OCI-LY3 (cell line): ENCODE data around the gene RETREG3.

Experiments
- EZH2phosphoT487 ChIP-seq: fragments of 200-600 bp; shearing (Covaris generic); IDR thresholded peaks from 2 replicates; pipeline ENCODE4 v1.6.1; 2018; ENCODE audit warnings: antibody characterized with exemption, mixed run types, low read depth
- TF ChIP-seq, protein P1 (sequence below): fragments of 200-600, 300-600 bp; sonication (generic); IDR thresholded peaks from 2 replicates; pipeline ENCODE4 v1.5.1; 2014; ENCODE audit warnings: antibody characterized with exemption, low read length, low read depth

- TF ChIP-seq, protein P1, sequence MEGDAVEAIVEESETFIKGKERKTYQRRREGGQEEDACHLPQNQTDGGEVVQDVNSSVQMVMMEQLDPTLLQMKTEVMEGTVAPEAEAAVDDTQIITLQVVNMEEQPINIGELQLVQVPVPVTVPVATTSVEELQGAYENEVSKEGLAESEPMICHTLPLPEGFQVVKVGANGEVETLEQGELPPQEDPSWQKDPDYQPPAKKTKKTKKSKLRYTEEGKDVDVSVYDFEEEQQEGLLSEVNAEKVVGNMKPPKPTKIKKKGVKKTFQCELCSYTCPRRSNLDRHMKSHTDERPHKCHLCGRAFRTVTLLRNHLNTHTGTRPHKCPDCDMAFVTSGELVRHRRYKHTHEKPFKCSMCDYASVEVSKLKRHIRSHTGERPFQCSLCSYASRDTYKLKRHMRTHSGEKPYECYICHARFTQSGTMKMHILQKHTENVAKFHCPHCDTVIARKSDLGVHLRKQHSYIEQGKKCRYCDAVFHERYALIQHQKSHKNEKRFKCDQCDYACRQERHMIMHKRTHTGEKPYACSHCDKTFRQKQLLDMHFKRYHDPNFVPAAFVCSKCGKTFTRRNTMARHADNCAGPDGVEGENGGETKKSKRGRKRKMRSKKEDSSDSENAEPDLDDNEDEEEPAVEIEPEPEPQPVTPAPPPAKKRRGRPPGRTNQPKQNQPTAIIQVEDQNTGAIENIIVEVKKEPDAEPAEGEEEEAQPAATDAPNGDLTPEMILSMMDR: no peak
- TF ChIP-seq EZH2phosphoT487: no peak
Observed at GRCh38 chr17:42647778-42648177, 38.6 kb upstream of the RETREG3 start.
